WERI-Rb-1 (cell line): ENCODE measurements around the gene ALDH3B2.
"Not testable (repeated sequence)": the region's sequence is repeated elsewhere in the genome, so short reads cannot be mapped to it uniquely, and the experiment has no call there.

Experiments
- DNase-seq: peaks from one replicate; pipeline ENCODE4 v3.0.0-alpha.2; 2020
- H3K27ac ChIP-seq: fragments of 250-450 bp; sonication (Bioruptor Pico); 2 replicates; pipeline ENCODE4 v1.5.1; 2020; ENCODE audit warnings: mild to moderate bottlenecking, moderate library complexity
- H3K27me3 ChIP-seq: fragments of 250-450 bp; sonication (Bioruptor Pico); 2 replicates; pipeline ENCODE4 v1.5.1; 2021; ENCODE audit warnings: mild to moderate bottlenecking, low read depth, moderate library complexity; ENCODE audit not compliant: insufficient read depth, severe bottlenecking
- H3K36me3 ChIP-seq: fragments of 250-450 bp; sonication (Bioruptor Pico); 2 replicates; pipeline ENCODE4 v1.5.1; 2020; ENCODE audit warnings: mild to moderate bottlenecking, moderate library complexity
- H3K4me3 ChIP-seq: 2 replicates; pipeline ENCODE4 v1.5.1; 2011; ENCODE audit warnings: low read depth, mild to moderate bottlenecking, control low read depth, low read length
- H3K9me3 ChIP-seq: fragments of 250-450 bp; sonication (Bioruptor Pico); 2 replicates; pipeline ENCODE4 v1.5.1; 2021; ENCODE audit warnings: mild to moderate bottlenecking, moderate library complexity; ENCODE audit not compliant: severe bottlenecking
- CTCF ChIP-seq: IDR thresholded peaks from 2 replicates; pipeline ENCODE4 v1.5.1; 2011; ENCODE audit warnings: low read depth, mild to moderate bottlenecking, control low read depth, inconsistent platforms, low read length

Gene ALDH3B2

GRCh38 chr11:67640021-67640757 is 34.2 kb downstream of the ALDH3B2 start:
- H3K9me3 ChIP-seq, result peaks cover 3% of the 10 kb centered on the region
- H3K27me3 ChIP-seq, result no peaks in the 10 kb centered on the region
- no peaks in the 10 kb centered on the region for H3K36me3 ChIP-seq
- peak; percentile 82 for DNase-seq
- no peak overlapping the region for H3K27ac ChIP-seq
- peak; percentile 96 for TF ChIP-seq CTCF
- H3K4me3 ChIP-seq, result no peak overlapping the region

GRCh38 chr11:67639438-67639859 is 35.0 kb downstream of the ALDH3B2 start, which contains the start of gene TBX10:
TBX10 (minus strand) TSS chr11:67639763; CDS start chr11:67639472, 291 bp downstream.
- no peaks in the 10 kb centered on the region for H3K36me3 ChIP-seq
- H3K27me3 ChIP-seq, result no peaks in the 10 kb centered on the region
- DNase-seq, result no peak

GRCh38 chr11:67638535-67639437 is 35.6 kb downstream of the ALDH3B2 start:
- H3K36me3 ChIP-seq, result no peaks in the 10 kb centered on the region
- H3K27me3 ChIP-seq, result no peaks in the 10 kb centered on the region
- H3K27ac ChIP-seq, result no peak overlapping the region
- no peak for TF ChIP-seq CTCF
- DNase-seq, result no peak
- H3K4me3 ChIP-seq, result no peak overlapping the region
- H3K9me3 ChIP-seq, result peaks cover under 1% of the 10 kb centered on the region

More at GRCh38 chr11:67639438-67639859, 35.0 kb downstream of the ALDH3B2 start, which contains the start of gene TBX10:
- peaks cover 3% of the 10 kb centered on the region for H3K9me3 ChIP-seq
- no peak within 1 kb of the TSS for H3K27ac ChIP-seq
- no peak within 1 kb of the TSS for H3K4me3 ChIP-seq
- no peak for TF ChIP-seq CTCF

- not testable (repeated sequence) for H3K4me3 ChIP-seq, H3K27ac ChIP-seq, H3K27me3 ChIP-seq, DNase-seq, H3K9me3 ChIP-seq, H3K36me3 ChIP-seq
Observed at GRCh38 chr11:67637441-67637840, 37.0 kb downstream of the ALDH3B2 start.

- Histone ChIP-seq H3K4me3 (no peak overlapping the region), H3K27ac (no peak overlapping the region), H3K9me3 (no peaks in the 10 kb centered on the region), H3K27me3 (no peaks in the 10 kb centered on the region), H3K36me3 (no peaks in the 10 kb centered on the region)
- no peak for DNase-seq
- TF ChIP-seq CTCF, result no peak
Observed at GRCh38 chr11:67636962-67637361, 37.5 kb downstream of the ALDH3B2 start.

GRCh38 chr11:67635231-67635521 is 39.2 kb downstream of the ALDH3B2 start:
- no peak for DNase-seq
- no peaks in the 10 kb centered on the region for H3K9me3 ChIP-seq
- no peaks in the 10 kb centered on the region for H3K27me3 ChIP-seq
- no peak for TF ChIP-seq CTCF
- H3K36me3 ChIP-seq, result no peaks in the 10 kb centered on the region
- no peak overlapping the region for H3K27ac ChIP-seq
- no peak overlapping the region for H3K4me3 ChIP-seq
